NCI-H128 (cell line): Measurements from ENCODE around the gene NINJ1.
"Not testable (repeated sequence)": the region's sequence is repeated elsewhere in the genome, so short reads cannot be mapped to it uniquely, and the experiment has no call there.

Experiments used
- DNase-seq: peaks from one replicate; lab custom pipeline; 2025; ENCODE audit not compliant: unreplicated experiment; lab: John Stamatoyannopoulos, UW

Gene NINJ1

DNA sequence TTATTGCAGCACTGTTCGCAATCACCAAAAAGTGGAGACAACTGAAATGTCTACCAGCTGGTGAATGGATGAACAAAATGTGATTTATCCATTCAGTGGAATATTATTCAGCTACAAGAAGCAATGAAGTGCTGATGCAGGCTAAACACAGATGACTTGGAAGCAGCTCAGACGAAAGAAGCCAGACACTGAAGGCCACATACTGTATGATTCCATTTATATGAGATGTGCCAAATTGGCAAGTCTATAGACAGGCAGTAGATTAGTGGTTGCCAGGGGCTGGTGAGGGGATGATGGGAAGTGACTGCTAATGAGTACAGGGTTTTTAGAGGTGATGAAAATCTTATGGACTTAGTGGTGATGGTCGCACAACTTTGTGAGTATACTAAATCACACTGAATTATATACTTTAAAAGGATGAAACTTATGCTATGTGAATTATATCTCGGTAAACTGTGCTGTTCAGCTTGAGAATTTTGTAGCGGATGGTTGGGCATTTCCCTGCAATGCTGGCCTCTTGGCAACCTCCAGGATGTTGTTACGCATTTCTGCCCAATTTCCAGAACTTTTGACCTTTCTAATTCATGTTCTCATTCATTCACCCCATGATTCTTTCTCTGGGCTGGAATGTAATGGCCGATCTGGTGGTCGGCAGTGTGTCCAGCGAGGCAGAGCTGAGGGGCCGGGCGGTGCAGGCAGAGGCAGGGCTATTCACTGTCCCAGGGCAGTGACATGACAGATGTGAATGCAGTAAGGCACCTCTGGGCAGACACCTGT, 27.9 kb upstream of the NINJ1 start:
- DNase-seq = no peak

DNA sequence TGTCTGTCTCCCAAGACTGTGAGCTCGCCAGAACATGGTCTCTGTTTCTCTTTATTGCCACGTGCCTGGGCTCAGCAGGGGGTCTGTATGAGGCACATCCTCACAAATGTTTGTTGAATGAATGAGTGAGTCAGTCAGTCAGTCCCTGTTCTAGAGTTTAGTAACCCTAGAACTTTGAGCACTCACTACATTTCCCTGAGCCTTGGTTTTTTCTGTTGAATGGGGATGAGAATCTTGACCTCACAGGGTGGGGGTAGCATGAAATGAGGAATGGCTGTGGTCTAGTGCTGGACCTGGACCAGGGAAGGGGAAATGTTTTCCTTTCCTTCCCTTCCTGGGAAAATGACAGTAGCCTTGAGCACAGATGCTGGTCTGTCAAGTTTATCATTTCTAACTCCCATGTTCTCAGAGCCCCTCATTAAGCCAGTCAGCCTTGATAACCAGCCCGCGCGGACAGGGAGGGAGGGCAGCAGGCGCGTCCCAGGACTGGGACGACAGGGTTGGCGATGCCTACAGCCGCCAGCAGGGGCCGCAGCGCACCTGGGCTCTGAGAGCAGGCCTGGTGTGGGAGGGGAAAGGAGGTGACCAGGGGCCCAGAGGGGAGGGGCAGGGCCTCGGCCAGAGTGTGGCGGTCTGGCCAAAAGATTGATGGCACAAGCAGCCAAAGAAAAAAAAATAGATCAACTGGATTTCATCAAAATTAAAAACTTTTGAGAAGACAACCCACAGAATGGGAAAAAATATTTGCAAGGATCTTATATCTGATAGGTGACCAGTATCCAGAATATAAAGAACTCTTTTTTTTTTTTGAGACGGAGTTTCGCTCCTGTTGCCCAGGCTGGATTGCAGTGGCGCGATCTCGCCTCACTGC, 25.8 kb upstream of the NINJ1 start:
- peak; percentile 34 for DNase-seq

DNA sequence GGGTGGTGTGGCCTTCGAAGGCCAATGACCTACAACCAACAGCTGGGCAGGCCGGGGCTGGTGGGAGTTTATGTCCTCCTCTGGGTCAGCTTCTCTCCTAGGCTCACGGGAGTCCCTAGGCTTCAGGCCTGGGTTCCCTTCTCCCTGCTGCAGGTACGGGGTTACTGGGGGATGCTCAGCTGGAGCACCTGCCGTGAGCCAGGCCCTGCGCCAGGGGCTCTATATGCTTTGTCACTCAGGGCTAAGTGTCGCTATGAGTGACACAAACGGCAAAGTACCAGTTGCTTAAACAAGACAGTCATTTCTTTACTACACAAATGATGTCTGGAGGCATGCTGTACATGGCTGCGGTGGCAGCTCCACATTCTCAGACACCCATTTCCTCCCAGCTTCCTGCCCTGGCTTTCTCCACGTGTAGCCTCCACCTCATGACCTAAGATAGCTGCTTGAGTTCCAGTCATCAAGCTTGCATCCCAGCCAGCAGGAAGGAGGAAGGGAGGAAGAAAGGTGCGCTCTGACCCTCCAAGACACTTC, 22.5 kb upstream of the NINJ1 start:
- no peak for DNase-seq

DNA sequence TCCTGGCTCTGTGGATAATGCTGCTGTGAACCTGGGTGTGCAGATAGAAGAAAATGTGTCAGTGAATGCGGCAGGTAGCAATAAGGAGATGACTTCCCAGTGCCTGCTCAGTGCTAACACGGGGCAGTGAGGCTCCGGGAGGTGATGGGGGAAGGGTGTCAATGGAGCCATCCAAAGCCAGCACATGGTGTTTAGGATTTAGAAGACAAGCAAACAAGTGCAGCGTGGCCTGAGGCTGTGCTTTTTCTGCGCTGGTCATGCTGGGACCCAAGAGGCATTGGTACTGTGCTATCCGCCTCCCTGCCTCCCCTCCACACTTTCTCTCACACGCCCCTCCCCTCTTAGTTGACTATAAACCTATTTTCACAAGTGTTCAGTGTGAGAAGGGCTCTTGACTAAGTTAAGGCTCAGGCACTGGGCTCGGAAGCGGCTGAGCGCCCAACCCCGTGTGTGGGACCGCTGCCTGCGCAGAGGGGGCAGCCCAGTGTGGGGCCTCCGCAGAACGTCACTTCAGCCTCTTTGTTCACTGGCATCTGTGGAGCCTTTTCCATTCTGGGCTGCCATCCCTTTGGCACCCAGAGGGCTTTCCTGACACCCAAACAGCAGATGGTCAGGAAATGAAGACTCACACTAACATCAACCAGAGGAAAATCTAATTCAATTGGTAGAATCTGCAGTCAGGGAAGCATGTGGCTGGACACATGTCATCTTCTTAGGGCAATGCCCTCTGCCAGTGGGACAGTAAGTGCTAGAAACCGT, 21.8 kb upstream of the NINJ1 start:
- no peak for DNase-seq

DNA sequence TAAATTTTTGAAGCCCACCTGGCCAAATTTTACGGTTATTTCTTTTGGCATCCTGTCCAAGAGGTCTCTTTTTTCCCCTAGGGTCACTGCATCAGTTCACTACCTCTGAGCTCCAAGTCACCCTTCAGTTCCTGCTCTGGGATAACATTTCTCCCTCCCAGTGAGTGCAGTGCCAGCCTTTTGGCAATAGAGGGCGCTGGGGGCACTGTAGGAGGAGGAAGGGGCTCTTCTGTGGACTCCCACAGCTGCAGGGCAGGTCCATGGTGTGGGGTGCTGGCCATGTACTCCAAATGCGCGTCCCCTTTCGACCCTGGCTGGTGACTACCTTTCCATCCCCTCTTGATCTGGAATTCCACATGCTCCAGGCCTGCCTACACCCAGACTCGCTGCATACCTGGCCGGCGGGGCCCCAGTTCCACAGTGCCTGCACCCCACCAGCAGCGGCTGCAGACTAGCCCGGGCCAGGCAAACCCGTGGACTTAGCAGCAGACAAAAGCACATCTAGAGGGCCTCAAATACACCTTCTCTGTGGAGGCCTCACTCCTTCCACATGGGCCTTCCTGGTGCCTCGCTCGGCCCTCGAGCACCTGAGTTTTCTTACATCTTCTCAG, 20.3 kb upstream of the NINJ1 start:
- peak; percentile 35 for DNase-seq

DNA sequence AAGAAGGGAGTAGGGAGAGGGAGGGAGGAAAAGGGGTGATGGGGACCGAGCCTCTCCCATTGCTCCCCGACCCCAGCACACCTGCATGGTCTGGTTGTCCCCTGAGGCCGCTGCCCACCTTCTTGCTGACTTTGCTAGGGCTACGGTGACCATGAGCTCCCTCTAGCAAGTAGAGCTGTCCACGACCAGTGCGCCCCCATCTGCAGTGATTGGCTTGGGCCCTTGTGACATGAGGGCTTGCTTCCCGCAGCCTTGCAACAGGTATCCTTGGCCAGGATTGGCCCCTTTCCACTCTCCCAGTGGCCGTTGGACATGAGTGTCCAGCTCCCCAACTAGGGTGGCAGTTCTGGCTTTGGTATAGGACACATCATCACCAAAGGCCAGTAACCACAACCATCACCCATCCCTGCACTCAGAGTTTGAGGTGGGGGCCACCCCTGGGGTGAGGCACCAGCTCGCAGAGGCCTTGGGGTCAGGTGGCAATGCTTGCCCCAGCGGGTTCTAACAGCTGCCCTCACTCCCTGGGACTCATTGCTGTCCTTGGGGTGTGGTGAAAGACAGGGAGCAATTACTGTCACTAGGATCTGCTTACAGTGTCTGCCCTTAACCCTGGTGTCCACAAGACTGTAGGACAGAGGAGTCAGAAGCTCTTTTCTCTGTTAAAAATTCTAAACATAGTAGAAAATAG, 17.2 kb upstream of the NINJ1 start:
- DNase-seq = no peak

DNA sequence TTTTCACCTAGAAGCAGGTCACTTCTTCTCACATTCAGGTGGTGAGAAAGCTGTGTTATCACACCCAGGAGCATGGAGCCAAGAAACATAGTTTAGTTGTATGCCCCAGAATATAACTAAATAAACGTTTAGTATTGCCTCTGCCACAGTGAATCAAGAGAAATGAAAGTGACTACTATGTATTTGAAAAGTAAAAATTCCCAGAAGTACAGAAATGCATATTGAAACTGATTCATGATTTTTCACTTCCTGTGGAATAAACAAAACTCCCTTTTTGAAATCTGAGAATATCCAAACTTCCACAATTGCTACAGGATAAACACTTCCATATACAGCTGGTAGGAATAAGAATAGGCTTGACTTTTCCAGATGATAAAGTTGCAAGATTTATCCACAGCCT, 15.3 kb upstream of the NINJ1 start:
- no peak for DNase-seq

DNA sequence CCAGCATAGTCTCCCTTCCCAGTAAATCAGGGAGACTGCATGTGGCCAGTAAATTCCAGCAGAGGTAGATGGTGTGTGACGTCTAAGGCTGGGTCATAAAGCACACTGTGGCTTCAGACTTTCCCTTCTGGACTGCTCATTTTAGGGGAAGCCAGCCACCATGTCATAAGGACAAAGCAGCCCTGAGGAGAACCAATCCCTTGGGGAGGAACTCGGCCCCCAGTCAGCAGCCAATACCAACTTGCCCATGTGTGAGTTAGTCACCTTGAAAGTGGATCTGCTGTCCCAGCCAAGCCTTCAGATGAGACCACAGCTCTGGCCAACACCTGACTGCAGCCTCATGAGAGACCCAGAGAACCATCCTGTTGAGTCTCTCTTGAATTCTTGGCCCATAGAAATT, 14.7 kb upstream of the NINJ1 start:
- DNase-seq = no peak

DNA sequence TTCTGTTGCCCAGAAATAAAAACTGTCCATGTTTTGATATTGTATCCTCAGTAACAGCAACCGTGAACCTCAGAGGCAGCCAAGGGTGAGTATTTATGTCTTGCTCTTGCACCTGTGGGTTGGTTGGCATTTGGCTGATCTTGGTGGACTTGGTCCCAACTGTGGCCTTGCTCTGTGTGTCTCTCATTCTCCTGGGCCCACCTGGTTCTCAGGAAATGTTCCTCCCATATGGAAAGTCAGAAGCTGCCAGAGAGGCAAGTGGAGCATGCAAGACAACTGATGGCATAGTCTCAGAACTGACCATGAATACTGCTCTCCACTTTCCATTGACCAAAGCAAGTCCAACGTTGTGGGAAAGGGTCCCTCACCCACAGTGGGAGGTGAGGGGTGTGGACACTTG, 13.6 kb upstream of the NINJ1 start:
- no peak for DNase-seq

DNA sequence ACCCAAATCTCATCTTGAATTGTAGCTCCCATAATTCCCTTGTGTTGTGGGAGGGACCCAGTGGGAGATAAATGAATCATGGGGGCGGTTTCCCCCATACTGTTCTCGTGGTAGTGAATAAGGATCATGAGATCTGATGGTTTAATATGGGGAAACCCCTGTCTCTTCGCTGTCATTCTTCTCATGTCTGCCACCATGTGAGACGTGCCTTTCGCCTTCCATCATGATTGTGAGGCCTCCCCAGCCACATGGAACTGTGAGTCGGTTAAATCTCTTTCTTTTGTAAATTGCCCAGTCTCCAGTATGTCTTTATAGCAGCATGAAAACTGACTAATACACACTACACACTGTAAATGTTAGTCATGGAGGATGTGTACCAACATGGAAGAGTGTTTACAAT, 12.6 kb upstream of the NINJ1 start:
- DNase-seq = not testable (repeated sequence)

DNA sequence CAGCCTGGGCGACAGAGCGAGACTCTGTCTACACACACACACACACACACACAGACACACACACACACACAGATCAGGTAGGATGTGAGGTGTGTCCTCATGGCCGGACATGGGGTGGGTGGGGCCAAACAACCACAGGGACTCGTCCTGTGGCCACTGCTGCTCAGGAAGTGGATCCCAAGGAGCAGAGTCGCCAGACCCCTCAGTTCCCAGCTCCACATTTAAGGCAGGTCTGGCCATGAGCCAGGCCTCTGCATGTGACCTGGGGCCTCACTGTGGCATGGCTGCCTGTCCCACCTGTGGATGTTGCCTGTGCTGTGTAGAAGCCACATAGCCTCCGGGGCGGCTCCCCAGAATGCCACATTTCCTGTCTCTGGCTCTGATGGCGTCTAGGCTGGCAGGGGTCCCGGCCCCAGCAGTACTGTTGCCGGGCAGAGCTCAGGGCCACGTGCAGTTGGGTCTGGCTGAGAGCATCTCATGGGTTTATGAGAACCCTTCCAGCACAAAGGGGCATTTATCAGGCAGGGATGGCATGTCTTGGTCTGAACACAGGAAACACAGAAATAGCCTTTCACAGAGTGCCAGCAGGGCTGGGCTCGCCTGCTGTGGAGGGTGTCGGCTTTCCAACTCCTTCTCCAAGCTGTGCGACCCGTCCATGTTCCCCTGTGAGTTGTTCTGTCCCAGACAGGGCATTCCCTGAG, 9.9 kb upstream of the NINJ1 start:
- DNase-seq = no peak

DNA sequence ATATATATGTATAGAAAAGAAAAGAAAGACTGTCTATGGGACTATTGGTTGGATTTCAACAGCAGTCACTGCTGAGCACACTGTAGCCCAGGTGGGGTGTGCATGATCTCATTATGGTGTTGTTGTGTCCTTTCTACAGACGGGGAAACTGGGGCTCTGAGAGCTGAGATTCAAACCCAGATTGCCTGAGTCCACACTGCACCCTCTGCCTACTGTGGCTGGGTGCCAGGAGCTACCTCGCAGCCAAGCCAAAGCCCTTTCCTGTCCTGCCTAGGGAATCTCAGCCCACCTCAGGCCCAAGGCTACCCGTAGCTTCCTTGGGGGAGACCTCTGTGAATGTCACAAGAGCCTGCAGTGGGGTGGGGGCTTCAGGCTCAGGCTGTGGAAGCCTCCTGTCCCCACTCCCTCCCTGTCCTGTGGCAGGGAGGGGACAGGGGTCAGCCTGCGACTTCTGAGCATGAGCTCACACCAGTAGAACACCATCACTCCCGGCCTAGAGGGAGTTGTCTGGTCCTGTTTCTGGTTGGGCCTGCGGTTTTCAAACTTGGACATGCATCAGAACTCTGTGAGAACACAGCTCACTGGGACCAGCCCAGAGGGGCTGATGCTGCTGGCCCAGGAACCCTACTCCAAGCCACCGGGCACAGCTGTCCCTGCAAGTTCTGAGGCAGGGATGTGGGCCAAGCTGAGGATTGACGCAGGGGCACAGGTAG, 7.9 kb upstream of the NINJ1 start:
- no peak for DNase-seq

DNA sequence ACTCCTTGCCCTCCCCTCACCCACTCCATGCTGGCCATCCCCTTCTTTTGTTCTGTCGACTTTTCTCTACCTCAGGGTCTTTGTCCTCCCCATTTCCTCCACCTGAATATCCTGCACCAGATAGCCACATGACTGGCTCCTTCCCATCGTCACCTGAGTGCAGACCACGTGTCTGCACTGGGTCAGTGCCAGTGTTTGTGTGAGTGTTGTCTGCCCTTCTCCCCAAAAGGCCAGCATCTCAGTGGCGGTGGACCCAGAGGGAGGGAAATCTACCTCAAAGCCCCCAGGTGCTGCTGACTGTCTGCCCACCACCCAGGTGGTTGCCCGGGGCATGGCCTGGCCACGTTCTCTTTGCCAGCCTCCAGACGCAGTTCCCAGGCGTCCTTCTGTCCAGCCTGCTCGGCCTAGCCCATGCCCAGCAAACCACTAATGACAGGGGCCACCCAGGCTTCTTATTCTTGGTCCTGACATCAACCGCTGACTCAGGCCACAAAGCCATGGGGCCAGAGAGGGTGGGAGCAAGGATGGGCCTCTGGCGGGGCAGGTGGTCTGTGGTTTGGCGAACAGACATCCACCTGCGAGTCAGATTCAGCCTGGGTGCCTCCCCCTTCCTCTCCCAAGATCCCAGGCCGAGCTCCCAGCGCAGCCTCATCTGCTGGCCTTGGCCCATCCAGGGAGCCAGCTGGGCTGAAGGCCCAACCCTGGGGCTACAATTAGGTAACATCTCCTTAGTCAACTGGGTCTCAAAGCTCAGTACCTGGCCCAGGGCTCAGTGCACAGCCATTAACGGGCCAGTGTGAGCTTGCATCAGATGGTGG, 5.5 kb upstream of the NINJ1 start:
- DNase-seq = no peak

DNA sequence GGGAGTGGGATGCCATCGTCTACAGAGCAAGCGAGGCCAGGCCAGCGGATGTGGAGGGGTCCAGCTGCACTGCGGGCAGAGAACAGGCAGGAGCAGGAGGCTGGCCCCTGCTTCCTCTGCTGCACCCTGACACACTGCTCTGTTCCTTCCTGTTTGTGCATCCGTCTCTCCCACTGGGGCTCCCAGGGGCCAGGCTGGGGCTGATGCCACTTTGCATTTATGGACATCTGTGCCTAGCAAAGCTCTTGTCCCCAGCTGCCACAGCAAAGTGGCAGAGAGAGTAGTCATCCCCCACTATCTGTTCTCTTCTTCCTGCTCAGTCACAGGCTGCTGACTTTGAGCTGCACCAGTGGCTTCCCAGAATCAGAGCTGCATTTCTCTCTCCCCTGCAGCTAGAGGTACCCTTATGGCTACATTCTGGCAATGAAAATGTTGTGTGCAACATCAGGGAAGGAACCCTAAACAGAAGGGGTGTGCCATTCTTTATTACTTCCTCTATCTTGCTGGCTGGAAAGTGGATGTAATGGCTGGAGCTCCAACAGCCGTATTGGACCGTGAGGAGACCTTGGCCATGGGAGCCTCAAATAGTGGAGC, 4.2 kb upstream of the NINJ1 start:
- DNase-seq = no peak

DNA sequence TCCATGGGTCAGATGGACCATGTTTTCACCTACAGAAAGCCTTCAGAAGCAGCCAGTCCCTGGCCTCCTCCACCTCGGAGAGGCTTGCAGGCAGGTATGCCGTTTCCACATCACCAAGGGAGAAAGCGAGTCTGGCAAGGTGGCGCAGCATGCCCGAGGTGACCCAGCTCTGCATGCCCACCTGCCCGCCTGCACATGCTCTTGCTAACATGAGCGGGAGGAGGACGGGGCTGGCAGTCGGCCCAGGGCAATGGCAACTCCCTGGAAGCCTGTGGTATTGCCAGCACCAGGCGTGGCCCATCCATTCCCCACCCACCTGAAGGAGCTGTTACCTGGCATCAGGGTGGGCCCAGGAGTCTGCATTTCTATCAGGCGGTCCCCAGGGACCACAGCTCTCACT, 3.3 kb upstream of the NINJ1 start:
- no peak for DNase-seq

DNA sequence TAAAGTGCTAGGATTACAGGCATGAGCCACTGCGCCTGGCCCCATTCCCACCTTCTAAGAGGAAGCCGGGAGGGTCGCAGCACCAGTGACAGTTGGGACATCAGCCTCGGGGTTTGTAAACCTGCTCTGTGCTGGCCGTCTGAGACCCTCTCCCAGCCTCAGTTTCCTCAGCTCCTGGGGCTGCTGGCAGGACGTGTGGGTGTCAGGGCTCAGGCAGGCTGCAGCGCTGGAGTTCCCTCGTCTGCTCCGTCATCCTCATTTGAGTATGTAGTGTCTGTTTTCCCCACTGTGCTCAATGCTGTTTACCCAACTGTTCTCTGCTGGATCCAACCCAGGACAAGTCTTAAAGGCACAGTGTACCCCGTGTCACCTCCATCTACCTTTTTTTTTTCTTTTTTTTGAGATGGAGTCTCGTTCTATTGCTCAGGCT, 2.0 kb upstream of the NINJ1 start:
- DNase-seq = no peak

DNA sequence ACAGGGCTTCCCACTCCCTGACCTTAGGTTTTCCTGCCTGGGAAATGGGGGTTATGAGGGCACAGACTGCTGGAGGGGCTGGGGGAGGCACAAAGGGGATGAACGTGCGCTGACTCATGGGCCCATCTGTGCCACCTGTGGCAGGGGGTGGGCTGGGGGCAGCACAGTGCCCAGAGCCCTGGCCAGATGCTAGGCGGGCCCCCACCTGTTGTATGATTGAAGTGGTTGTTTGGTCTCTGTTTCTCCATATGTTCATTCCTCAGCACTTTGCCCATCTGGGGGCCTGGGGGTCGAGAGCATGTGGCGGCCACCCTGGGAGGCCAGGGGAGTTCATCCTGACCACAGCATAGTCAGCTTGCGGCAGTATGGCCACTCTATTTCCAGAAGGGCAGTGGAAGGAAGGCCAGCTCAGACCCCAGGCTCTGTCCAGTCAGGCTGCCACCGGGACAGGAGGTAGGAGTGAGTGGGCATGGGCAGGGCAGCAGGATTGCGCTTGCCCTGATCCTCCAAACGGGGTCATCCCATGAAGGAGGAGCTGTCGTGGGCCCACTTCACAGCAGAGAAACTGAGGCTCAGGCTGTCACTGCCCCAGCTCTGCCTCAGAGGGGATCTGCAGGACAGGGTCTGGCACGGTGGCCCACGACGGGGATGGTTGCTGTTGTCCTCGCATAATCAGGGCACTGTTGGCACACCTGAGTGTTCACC, 841 bp upstream of the NINJ1 start:
- DNase-seq = no peak
